GF-D8 (cell line): ENCODE results near the gene ATP1B1.

ENCODE experiments used
- DNase-seq: peaks from one replicate; lab custom pipeline; 2025; lab: John Stamatoyannopoulos, UW

ATP1B1 gene

DNA sequence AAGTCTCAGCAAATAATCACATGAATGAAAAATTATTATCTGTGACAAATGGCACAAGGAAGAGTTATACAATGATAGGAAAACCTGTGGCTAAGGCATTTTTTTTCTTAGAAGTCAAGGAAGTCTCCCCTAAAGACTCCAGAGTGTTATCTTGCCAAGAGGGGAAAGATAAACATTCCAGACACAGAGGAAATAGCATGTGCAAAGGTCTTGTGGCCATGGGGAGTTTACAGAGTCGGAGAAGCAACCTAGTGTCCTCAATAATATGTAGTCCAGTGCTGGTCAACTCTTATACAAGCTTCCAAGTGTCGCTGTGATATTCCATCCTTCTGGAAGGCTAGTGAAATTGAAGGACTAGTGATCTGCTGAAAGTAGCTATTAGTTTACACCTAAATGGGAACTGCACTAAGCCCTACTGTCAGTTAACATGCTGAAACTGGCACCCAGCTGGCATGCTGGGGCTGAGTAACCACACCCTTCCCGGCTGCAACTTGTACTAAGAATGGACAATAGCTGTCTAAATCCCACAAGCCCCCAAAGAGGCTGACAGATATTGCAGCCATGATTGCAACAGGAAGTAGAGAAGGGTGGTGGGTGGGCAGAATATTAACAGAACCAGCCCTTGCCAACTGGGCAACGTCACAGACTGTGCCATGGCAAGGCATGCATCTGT is 11.5 kb upstream of the ATP1B1 start:
- no peak for DNase-seq

DNA sequence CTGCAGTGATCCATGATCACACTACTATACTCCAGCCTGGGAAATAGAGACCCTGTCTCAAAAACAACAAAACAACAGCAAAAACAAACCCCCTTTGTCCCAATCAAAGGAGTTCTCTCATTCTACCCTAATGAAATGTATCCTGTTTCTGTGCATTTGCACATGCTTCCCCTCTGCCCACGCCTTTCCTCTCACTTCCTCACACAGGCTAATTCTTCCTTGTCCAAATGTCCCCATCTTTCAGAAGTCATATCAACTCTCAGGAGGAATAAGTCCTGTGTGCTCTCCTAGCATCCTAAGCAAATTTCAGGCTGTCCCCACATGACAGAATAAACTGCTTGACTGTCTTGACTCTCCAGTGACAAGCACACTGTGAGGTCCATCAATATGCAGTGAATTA is 8.1 kb upstream of the ATP1B1 start:
- no peak for DNase-seq

DNA sequence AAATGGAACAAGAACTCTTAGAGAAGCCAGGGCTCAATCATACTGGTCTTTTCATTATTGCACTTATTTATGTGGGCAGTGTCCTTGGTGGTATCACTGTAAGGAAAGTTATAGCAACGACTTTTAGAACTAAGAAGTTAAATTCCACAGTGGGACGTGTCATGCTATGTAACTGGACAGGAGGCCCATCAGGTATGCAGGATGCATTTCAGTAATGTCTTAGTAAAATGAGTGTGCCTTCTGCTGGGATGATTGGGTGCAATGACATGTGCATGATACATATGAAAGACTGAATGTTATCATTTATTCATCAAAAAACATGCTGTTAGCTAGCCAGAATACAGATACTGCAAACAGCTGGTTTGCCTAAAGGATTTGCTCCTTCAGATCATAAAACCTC is 6.9 kb upstream of the ATP1B1 start:
- DNase-seq, result no peak

DNA sequence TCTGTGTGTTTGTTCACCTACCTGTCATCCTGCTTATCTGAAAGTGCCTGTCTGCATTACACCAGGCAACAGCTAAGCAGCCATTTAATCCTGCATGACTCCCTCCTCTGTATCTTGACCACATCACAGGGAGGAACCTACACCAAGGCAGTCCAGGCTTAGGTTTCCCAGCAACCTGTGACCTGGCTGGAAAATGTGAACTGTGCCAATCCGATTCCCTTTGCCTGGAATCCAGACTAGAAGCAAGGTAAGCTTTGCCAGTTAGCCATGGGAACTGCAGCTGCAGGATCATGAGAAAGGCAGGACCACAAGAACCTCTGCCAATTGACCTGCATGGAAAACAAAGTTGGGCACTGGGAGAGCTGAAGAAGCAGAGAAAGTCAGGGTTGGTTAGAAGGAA is 6.3 kb upstream of the ATP1B1 start:
- DNase-seq, result no peak

DNA sequence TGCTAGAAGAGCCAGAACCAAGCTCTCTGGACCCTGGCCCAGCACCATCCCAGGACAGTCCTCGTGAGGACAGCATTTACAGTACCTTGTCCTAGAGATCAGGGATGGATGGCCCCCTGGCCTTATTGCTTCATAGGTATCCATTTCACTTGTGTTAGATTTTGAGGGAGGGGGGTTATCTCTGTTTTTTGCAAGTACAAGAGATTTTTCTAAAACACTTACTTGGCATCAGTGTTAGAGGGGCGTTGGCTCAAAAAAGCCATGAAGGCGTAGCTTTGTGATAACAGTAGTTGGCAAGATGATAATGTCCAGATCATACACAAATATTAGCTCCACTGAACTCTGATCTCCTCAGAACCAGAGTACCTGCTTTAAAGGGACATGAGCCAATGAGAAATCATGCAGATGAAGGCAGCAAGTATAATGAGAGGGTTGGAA is 5.8 kb upstream of the ATP1B1 start:
- no peak for DNase-seq

DNA sequence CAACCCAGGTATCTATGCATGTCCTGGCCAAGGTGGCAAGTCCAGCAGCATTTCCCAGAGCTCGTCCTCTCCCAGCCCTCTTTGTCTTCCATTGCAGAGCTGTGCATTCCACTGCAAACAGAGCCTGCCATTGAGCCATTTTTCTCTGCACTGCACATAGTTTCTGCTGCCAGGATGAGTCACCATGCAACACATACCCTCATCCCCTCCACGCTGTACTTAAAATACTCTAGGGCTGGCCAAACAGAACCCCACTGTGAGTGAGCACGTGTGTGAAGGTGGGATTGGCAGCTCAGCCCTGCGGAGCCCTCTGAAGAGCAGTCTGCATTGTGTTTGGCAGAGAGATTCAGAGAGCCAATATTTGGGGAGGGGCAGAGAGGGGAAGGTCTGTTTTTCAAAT is 3.9 kb upstream of the ATP1B1 start:
- DNase-seq, result no peak

DNA sequence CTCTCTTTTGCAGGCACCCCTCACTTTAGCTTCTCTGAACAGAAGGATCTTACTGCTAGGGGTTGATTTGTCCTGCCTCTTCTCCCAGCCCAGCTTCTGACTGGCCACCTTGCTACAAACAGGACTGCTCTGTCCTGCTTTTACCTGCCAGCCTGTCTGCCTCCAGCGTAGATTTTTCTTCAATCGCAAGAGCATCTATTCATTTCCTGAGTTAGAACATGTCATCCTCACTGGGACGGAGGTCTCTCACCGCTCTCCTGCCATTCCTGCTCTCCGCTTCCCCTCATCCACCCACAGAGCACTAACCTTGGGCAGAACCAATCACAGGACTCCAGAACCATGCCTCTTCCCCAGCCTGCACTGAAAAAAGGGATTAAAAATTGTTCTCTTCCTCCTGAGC is 3.5 kb upstream of the ATP1B1 start:
- no peak for DNase-seq

DNA sequence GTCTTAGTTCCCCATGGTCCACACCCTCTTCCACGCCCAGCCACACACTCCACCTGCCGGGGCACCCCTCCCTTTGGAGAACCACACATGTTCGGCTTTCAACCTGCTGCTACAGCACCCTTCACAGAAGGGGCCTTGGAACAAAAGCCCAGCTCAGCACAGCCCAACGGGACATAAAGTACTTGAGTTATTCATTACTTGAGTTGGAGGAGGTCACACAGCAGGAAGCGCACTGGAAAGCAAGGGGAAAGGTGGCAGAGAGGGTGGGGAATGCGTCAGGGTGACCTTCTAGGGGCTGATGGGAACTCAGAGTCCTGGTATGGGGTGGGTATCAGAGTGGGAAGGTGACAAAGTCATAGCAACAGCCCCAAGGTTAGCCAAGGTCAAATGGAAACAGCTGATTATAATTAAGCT is 3.0 kb upstream of the ATP1B1 start:
- DNase-seq, result no peak

DNA sequence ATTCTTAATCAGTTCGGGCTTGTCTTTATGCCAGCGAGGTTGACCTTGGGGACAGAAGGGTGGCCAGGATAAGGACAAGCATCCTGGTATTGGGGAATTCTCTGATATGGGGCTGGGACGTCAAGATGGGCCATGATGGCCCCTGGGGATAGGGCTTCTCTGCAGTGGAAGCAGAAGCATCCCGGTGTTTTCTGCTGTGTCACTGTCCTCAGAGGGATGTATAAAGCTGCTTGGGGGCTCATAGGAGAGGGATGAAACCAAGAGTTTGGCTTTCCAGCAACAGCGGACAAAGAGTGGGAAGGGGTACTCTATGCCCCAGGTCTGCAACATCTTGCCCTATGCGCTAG is 1.4 kb upstream of the ATP1B1 start:
- DNase-seq, result no peak

DNA sequence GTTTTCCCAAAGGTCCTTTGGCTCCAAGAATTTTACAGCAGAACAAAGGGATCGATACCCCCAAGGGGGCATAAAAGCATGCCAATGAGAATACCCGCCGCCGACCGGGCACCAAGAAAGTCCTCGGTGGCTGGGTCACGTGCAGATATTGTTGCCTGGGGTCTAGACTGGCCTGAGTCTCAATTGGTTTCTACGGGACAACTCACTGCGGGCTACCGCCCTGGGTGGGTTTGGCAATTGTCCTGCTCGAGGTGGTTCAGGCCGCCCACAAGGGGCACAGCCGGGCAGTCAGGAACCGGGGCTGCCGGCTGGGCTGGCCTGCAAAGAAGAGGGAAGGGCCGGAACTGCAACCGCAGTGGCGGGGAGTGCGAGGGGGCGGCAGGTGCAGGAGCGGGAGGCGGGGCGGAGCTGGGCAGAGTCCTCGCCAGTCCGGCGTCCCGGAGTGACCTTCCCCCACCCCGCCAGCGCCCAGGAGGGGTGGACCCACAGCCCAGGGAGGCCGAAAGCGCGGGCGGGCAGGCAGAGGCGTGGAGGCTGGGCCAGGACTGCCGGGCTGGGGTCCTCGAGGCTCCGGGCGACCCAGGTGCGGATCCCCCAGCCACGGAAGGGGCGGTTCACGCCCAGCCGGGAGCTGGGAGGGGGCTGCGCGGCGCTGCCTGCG is 926 bp upstream of the ATP1B1 start:
- DNase-seq, result peak; percentile 38

DNA sequence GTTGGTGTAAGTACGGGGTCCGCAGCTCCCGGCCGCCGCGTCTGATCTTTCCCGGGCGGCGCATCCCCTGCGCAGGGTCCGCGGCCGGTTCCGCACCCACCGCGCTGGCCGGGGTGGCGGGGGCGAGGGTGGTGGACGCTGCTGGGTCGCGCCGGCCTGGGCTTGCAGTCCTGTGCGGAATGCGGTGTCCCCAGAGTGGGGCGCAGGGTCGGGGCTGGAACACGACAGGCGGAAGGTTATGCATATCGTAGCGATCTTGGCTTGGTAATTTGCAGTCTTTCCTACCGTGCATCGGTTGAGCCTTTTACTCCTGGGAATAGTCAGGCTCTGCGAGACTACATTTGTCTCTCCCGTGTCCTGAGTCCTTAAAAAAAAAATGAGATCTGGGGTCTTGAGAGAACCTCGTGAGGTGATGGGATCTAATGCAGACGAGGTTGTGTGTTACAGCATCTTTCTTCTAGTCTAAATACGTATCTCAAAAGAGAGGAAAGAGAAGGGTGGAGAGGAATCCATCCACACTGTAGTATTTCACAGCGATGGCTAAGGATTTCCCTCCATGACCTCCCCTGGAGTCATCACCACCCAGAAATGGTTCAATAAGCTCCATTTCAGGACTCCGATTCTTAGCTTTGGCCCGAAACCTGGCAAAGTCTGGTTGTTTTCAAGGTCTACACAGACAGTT is 572 bp downstream of the ATP1B1 start:
- DNase-seq, result no peak

DNA sequence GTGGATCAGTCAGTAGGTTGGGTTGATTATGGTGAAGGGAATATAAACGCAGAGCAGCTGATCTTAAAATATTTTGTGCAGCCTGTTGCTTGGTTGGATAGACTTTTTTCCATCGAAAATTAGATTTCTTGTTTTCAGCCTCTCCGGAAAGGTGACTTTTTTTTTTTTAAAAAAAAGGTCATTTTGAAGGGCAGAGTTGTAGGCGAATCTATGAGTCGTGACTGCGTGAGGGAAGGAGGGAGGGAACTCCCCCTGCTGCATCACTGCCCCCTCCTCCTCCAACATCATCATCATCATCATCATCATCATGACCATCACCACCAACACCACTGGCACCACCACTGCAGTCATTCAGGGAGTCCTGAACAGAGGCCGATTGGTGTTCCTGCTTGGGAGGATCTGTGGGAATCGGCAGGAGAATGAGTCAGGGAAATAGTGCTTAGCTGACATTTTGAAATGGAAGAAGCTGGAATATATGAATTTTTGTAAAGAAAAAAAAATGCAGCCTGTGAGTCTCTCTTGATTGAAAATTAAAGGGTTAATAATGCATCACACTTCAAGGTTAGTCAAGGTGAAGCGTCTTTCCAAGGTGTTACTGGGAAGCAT is 1.2 kb downstream of the ATP1B1 start:
- DNase-seq, result no peak

DNA sequence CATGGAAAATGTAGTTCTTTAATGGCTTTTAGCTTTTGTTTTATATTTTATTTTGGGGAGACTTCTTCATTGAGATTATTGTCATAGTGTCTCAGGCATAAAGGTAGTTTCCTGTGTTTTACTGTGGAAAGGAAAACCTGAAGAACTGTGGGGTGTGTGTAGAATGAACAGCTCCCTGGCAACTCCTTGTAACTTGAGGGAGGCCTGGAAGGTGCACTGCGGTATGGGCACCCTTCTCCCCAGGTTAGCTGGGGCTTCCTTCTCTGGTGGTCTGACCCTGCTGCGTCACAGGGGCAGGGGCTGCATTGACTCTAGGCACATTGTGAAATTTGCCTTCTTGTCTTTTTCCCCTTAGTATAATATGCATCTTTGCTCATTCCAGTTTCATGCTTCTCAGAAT is 1.7 kb downstream of the ATP1B1 start:
- DNase-seq, result no peak

DNA sequence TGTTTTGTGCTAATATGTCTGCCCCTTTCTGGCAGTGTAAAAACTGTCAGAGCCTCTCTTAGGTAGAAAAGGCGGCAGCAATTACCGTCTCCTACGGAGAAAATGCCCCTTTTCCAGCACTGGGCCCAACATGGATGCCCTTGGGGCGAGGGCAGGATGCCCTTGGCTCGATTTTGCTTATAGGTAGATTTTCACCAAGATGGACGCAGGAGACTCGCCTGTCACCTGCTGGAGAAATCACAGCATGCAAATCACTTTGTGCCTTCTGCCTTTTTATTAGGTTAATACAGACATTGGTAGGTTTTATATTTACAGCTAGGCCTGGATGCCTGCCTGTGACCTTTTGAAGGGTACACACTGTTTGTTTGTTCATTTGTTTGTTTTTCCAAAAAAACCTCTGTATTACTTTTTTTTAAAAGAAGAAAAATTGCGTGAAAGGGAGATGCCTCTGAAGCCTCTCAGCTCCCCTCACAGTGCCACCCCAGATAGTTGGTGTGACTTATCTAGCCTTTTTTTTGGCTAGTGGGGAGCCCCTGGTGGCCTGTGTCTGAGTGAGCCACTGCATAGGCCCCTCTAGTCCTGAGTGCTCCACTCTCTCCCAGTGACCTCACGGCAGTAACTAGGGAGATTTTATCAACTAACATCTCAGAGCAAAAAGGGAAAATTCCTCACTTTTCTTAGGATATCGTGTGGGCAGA is 2.5 kb downstream of the ATP1B1 start:
- DNase-seq, result no peak

DNA sequence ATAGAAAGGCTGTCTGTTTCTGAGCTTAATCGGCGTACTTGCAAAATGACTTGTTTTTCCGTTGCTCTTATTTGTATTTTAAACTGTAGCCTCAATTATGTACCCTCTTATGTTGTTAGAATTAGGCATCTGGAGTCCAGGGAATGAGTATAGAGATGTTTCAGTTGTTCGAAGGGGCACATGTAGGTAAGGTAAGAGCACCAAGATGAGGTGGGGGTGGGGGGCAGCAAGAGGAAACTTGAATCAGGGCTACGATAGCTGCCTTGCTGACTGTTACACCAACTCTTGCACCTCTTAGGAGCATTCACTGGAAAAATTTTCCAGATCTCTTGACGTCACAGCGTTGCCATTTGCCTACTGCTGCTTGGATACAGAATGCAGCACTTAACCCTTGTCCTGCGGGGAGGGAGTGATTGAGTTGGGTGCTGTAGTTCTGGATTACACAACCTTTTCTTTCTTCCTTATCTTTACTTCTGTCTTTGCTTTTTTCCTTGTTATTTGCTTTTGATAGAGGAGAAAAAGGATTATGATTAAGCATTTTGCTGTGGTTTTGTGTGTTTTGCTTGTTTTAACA is 3.2 kb downstream of the ATP1B1 start:
- peak; percentile 2 for DNase-seq

DNA sequence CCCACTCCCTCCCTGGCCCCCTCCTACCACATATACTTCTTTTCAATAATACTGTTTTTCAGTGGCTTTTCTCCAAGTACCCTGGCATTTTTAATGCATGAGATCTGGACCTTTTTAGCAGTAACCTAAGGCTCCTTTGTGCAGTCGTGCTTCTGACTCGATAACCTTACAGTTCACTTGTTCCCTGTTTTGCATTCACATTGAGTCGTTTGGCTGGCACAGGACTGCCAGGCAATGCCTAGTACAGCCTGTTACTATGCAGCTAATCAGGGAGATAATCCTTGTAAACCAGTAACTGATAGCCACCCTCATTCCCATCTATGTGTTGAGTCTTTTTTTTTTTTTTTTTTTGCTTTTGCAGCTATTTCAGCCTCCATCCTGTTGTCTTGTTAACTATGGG is 3.7 kb downstream of the ATP1B1 start:
- no peak for DNase-seq

DNA sequence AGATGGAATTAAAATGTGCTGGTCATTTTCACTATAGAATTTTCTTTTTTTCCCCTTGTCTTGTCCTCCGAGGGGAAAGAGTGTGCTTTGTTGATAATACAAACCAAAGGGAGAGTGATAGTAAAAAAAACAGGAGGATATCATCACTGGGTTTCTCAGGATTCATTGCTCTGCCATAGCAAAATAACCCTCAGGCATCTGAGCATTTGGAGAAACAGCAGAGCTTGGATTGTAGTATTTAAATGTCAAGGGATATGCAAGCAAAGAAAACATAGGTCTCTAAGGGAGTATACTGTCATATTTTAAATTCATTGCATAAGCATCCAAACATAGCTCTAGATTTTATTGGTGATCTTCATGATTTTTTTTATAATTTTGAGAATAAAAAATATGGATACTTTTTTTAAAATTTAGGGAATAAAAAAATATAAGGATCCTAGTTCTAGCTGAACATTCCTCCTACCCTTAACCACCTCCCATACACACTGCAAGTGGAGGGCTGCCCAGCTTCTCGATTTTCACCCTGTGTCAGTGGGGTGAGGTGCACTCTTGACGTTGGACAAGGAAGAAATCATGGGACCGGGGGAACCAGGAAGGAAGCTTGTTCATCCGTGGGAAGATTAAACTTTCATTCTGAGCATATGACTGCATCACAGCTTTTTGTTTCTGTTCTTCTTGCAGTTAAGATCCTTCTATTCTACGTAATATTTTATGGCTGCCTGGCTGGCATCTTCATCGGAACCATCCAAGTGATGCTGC is 4.4 kb downstream of the ATP1B1 start:
- no peak for DNase-seq

DNA sequence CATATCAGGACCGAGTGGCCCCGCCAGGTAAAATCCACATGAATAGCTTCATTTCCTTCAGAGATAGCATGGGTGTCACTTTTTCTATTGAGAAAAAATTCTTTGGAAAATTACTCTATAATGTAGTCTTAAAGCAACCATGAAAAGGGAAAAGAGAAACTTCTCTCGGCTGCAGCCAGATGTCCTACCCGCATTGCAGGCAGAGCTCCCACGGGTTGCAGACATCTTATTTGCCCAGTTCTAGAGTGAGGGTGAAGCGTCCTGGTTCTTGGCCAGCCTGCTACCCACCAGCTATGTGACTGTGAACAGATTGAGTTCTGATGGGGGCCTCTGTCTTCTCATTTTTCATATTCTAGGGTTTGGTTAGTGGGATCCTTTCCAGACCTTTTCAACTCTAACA is 5.0 kb downstream of the ATP1B1 start:
- no peak for DNase-seq

DNA sequence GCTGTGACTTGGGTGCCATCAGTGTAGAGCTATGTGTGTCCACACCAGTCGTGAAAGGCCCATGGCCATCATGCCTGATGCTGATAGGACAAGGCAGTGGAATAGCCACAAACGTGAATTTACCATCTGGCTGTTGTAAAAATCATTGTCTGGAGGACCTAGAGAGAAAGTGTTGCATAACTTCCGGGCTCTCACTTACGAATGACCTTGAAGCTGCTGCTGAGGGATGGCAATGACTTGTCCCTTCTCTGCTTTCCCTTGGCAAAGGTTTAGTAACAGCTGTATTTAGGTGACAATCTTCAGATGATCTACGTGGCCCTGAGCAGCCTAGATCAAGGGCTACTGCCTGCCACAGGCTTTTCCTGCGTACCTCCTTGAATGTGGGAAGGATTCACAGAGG is 5.8 kb downstream of the ATP1B1 start:
- peak; percentile 38 for DNase-seq

DNA sequence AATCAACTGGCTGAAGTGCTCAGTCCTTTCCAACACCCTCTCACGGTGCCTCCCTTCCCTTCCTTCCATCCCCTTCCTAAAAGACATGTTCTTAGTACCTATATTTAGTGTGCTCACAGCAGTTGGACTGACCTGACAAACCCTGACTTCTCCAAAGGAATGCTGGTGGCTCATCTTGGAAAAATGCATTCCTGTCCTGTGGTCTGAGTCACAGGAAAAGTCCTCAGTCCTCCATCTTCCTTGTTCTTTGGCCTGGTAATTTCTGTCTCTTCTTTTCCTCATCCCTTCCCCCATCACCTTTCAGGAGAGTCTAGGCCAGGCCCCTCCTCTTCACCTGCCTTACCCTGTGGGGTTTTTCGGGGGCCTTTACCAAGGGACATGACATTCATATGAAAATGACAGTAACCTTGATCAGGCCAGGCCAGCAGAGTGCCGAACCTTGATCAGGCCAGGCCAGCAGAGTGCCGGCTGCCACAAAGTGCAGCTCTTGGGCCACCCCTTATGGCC is 7.2 kb downstream of the ATP1B1 start:
- DNase-seq, result no peak

DNA sequence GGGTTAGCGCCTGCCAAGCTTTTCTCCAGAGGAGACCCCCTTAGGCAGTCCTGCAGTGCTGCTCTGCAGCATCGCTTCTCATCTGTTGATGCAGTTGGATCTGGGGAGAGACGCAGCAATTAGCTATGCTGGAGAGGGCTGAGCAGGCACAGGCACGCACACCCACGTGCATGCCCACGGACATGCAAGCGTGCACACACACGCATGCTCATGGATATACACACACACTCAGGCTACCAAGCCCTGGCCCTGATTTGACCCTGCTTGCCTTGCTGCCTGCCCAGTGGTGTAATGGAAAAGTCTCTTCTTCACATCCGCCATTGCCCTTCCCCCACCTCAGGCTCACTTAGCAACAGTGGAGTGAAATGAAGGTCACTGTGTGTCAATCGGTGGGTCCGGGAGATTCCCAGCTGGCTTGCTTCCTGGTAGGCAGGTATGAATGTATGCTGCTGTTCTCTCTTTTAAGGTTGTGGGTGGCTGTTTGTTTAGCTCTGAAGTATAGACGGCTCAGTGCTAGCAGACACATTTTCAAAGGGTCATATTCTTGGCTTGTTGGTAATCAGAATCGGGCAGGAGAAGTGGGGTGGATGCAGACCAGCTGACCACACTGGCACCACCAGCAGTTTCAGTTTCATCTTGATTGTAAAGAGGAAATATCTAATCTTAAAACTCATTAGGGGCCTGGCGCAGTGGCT is 9.5 kb downstream of the ATP1B1 start:
- DNase-seq, result no peak
